ENCODE data around the gene GMCL1.

DNA sequence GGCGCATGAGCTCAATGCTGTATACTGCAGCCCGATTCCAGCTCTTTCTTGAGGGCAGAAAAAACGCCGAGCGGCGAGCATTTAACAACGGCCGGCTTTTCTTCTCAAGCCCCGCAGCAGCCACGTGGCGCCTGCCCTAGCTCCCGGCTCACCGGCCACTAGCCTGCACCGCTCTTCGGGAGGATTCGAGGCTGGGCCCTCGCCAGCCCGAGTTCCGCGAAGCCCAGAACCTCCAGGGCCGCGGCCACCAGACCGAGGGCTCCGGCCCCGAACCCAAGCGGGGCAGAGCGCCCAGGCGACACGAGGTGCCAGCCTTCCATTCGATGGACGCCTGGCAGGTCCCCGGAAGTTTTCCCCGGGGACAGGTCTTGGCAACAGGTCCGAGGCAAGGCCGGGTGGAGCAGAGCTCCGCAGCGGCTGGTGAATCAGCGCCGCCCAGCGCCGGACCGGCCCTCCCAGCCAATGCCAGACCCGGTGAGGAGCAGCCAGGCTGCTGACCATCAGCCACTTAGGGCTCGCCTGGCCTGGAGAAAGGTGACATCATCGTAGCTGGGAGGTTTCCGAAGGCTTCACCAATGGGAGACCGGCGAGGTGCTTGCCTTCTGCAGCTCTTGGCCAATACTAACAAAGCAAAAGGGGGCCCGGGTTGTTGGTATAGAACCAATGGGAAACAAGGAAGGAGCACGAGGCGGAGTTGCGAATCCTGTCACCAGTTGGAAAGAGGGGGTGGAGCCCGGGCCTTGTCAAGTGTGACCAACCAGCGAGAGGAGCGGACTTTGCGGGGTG lies 84.9 kb downstream of the GMCL1 start:
- no peak for TF ChIP-seq EZH2phosphoT487 (IDR thresholded peaks at IDR 0.05; ENCODE audit: low read length)
- no peak for TF ChIP-seq EZH2 (optimal IDR thresholded peaks at IDR 0.05; ENCODE audit: low read depth, low read length)

Data from MM.1S (cell line).